ENCODE measurements around the gene UBALD2.
"Not testable (repeated sequence)": the region's sequence is repeated elsewhere in the genome, so short reads cannot be mapped to it uniquely, and the experiment has no call there.

The UBALD2 gene

DNA sequence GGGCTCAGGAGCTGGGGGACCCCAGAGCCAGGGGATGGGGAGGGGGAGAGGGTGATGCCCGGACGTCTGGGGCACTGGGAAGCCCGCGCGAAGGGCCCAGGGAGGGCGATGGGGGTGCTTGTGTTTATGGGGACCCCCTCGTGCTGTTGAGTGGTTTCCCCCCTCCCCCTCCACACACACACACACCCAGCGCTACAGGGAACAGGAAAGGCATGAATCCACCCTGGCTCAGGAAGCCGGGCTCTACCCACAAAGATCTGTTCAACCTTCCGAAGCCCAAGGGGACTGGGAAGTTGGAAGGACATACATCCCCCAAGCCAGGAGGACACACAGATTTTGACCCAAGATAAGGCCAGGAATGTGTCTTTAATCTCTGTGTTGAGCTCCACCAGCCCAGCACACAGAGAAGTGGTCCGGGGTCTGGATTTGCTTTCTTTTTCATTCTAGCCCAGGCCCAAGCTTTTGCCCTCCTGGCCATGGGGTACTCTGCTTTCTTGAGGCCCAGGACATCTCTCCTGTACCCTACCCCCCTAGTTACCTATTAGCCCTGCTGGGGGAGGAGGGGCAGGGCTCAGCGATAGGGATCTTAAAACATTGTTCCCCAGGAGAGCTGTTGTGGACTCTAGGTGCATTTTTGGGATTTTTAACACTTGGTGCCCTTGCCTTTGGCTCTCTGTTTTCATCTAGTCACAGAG is 1.2 kb downstream of the UBALD2 start:
- peak; percentile 45 for DNase-seq (ENCODE audit: low read depth)

DNA sequence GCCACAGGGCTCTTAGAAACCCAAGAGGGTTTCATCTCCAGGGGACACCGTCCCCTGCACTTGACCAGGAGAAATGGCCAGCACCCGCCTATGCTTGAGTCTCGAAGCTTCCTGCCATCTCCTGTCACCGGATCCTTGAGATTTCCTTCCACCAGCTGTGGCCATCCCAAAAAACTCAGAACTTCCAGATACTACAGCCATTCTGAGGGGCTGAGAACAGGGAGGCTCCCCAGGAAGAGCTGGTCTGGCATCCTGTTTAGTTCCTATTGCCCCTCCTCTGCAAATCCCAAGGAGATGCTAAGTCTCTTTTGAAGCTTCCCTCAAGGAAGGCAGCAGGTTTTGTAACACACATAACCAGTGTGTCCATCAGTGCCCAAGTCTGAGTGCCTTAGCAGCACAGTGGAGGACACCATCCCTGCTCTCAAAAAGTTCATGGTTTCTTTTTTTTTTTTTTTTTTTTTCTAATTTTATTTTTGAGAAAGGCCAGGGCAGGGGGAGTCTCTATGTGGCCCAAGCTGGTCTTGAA is 2.0 kb downstream of the UBALD2 start:
- DNase-seq (ENCODE audit: low read depth): no peak

DNA sequence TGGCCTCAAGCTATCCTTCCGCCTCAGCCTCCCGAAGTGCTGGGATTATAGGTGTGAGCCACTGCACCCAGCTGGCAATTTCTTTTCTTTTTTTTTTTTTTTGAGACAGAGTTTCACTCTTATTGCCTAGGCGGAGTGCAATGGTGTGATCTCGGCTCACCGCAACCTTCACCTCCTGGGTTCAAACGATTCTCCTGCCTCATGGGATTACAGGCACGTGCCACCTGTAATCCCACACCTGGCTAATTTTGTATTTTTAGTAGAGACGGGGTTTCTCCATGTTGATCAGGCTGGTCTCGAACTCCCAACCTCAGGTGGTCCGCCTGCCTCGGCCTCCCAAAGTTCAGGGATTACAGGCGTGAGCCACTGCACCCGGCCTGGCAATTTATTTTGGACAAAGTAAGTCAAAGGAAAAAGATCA is 2.4 kb downstream of the UBALD2 start:
- not testable (repeated sequence) for DNase-seq (ENCODE audit: low read depth)

DNA sequence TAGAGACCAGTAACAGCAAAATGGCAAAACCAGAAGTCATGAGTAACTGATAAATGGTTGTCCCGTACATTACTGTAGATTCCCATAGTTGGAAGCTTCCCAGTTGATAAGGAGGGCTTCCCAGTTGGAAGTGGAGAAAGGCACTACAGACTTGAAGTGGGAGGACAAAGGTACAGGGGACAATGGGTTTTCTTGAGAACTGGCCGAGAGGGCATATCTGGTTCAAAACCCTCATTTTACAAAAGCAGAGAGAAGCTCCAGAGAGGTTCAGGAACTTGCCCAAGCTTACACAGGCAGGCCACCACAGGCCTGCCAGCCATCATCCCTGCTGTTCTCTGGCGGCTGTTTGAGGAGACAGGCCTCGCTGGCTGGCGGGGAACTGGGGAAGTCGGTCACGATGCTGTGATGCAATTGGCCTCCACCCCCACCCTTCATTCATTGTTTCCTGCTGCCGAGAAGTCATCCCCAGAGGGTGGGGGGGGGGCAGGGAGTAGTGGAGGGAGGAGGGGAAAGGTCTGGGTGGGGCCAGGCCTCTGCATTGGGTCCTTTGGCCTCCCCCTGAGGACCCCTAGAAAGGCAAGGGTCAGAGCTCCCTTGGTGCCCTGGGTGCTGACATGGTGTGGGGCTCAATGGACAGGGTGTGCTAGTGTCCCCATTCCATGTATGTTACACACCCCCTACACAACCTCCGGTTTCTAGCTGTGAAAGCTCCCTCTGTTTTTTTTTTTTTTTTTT is 3.0 kb downstream of the UBALD2 start:
- peak; percentile 91 for DNase-seq (ENCODE audit: low read depth)

DNA sequence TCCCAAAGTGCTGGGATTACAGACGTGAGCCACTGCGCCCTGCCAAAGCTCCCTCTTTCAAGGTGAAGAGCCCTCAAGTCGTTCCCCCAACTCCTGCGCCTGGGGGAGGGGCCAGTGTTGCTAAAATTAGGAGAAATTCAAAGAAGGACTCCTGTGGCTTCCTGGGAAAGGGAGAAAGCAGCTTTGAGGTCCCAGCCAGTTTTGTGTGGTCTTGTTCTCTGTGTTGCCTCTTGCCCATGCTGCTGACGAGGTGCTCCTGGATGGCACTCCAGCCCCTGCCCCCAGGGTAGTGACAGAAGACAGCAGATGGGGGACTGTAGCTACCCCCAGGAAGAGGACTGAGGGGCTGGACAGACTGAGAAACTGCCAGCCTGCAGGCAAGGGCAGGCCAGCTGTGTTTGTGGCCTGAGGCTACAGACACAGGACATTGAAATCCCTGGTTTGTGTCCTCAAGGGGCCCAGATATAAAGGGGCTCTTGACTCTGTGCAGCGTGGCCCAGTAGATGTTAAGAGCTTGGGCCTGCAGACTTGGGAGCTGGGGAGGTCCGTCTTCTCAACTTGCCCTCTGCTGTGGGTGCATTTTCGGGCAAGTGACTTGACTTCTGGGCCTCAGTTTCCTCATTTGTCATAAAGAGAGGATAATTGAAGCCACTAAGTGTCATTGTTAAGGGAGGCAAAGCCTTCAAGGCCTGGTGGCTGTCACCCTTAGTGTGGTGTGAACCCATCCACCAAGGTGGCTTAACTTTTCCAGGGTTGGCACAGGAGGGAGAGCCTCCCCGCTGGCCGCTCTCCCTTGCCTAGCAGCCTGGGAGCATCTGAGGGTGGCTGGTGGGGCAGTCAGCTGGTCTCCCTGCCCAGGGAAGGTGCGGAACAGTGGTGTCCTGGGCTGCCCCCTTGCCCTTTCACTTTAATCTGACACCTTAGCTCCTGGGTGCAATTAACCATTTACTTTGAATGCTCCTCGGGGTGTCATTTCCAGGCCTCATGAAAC is 4.1 kb downstream of the UBALD2 start:
- no peak for DNase-seq (ENCODE audit: low read depth)

DNA sequence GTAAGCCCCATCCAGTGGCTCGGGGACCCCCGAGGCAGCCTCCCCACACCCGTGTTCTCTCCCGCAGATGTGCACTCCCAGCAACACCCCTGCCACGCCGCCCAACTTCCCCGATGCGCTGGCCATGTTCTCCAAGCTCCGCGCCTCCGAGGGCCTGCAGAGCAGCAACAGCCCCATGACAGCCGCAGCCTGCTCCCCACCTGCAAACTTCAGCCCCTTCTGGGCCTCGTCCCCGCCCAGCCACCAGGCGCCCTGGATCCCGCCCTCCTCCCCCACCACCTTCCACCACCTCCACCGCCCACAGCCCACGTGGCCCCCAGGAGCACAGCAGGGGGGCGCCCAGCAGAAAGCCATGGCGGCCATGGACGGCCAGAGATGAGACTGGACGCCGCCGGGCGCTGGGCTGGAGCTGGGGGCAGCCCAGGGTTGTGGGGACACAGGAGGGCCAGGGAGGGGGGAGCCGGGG is 5.0 kb downstream of the UBALD2 start:
- DNase-seq (ENCODE audit: low read depth): no peak

DNA sequence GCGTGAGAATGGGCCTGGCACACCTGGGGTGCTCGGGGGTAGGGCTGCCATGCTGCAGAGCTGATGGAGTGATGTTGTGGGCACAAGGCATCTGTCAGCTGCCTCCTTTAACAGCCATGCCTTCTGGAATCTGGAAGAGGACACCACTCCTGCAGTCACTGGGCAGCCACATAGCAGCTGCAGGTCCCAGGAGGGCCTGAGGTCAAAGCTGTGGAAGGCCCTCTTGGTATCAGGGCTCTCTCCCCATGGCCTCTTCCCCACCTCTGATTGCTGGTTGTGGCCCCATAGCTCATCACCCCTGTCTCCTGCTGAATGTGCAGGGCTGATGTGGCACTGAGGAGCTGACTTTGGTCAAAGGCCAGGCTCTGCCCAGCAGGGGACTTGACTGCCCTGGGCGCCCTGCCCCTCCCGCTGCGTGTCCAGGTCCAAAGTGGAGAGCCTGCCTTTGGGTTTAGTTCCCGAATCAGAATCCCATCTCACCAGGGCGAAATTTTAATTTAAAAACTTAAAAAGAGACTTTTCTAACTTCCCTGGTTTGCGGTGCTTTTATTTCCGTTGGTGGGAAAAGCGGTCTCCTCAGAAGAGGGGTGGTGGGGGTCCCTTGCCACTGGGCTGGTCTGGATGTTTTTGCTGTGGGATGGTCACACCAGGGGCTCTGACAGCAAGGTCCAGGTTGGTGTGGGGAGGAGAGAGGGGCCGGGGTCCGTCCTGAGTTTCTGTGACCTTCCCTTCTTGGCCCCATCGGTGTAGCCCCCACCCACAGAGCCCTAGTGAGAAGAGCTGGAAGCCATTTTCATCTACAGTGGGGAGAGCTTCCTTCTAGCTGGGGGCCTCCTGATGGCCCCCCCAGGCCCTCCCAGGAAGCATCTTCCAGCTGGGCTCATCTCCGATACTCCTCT is 5.9 kb downstream of the UBALD2 start:
- DNase-seq (ENCODE audit: low read depth): no peak

DNA sequence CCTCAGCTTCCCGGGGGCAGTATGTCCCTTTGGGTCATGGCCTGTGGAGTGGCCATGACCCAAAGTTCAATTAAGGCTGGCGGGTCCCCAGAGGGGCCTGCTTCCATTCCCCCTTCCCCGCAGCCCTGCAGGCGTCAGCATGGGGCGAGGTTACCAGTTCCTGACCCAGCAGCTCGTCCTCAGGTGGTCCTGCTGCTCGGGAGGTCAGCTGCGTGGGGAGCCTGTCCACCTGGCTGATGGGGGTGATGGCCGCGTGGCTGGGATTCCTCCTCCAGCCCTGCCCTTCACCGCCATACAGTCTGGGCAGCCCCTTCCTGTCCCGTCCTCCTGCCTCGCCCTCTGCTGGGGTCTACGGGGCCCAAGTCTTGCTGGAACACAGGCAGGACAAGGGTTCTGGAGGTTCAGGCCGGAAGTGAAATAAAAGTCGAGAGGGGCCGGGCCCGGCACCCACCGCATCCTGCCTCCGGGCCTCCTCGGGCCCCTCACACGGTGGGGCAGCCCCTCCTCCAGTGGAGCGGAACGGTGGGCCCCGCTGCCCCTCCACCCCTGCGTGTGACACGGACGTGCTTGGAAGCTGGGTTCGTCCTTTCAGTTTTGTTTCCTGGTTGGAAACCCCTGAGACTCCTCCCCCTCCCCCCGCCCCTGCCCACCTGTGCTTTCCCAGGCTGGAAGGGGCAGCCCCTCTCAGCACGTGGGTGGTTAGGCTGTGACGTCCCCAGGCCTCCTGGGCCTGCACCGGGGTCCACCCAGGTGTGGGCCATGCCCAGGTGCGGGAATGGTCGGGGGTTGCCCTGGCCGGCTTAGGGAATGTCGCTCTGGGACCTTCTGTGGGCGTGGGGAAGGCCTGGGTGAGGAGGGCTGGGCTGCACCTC is 6.8 kb downstream of the UBALD2 start:
- no peak for DNase-seq (ENCODE audit: low read depth)

DNA sequence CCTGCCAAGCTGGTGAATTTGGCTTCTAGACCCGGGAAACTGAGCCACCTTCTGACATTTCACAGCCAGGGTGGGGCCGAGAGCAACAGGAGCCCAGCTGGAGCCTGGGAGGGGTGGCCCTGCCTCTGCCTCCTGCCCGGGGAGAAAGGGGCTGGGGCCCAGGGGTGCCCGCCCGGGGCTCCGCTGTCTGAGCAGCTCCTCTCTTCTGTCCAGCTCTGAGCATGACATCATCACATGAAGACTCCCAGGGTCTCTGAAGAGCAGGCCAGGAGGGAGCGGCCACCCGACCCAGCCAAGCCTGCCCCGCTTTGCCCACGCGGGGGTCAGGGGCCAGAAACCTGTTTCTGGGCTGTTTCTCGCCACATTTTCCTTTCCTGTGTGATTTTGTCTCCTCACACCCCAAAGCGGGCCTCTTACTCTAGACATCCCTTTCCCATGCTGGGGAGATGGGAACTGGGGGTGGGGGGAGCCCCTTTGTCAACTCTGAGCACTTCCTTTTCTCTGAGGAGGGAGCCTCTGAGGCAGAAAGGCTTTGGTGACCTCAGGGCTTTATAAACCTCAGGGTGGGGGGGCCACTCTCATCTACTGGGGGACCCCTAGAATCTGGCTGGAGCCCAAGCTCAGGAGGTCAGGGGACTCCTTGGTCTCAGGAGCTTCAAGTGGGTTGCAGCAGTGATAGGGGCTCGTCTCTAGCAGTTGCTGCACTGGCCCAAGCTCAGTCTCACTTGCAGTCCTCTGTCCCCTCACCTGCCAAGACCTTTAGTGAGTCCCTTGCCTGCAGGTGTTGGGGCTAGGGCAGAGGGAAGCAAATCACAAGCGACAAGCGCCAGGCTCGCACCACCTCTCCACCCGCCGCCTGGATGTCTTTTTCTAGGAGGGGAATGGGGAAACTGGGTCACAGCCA is 7.6 kb downstream of the UBALD2 start:
- no peak for DNase-seq (ENCODE audit: low read depth)

DNA sequence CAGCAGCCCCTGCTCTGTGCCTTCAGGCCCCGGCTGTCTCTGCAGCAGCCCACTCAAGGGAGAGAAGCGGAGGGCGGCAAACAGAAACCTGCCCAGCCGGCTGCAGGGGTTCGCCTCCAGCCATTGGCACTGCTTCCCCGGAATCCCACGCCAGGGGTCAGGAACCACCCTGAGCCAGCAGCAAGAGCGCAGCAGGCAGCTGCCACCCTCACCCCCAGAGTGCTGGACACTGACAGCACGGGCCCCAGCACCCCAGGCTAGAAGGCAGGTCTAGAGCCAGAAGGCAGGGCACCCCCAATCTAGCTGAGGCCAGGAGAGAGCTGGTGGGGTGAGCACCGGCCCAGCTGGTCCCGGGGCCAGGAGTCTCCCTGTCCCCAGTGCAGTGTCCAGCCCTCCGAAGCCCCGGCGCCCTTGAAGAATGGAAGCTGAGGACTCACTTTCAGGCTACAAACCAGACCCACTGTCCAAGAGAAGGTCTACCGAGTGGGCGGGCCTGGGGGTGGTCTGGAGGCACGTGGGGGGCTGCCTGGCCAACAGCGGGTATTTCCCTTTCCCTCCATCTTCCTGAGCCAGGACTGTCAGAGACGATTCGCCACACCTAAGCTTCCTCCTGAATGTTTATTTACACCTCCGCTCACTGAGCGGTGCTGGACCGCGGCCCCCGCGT is 8.4 kb downstream of the UBALD2 start:
- DNase-seq (ENCODE audit: low read depth): no peak

DNA sequence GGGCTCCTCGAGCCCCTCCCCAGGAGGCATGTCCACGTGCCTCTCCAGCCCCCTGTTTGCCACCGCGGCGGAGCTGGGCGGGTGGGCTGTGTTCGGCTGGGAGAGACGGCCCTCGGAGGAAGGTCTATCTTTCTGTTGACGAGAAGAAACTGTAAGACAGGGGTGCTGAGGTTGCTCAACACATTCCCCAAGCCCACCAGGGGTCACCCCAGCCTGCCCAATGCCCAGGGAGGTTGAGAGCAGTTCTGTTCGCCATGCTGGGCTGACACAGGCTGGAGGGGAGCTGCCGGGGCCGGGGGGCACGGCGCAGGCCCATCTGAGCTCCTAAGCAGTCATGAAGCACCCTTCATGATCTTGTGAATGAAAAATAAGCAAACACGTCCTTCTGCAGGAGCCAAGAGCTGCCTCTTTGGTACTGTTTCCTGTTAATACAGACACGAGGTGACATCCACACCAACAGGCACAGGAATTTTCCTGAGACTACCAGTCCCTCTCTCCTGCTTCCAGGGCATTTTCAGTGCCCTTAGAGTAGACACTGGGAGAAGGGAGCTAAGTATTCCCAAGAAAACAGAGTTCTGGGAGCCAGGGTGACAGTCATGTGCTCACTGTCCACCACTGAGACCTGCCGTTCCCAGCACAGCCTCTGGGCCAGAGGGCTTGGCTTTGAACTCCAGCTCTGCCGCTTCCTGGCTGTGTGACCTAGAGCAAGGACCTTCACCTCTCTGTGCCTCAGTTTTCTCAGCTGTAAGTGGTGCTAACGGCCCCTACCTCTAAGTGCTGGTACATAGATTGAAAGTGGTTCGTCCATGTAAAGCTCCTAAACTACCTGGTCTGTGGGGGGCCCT is 9.2 kb downstream of the UBALD2 start:
- no peak for DNase-seq (ENCODE audit: low read depth)

DNA sequence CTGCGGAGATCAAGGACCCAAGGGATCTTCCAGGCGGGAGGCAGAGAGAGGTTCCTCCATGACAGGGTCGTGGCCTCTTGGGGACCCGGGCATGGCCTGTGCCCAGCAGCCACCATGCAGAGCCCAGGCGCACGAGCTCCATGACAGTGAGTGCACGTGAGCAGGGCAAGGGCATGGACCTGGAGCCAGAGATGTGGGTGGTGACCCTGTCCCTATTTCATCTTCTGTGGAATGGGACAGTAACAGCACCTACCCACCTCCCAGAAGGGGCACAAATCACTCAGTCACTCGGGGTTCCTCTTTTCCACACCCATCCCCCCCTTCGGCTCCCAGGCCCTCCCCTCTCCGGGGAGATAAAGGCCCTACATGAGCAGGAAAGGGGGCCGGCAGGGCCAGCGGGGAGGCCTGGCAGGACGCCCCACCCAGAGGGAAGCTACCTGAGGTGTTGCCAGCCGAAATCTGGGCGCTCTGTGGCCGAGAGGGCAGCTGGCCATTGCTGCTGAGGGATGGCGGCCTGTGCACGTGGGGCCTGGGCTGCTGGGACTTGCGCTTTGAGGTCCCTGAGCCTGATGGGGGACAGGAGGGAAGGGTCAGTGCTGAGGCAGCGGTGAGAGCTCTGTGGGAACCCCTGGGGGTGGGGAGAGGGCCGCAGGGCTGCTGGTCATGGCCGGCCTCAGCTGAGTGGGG is 10.4 kb downstream of the UBALD2 start:
- DNase-seq (ENCODE audit: low read depth): no peak

DNA sequence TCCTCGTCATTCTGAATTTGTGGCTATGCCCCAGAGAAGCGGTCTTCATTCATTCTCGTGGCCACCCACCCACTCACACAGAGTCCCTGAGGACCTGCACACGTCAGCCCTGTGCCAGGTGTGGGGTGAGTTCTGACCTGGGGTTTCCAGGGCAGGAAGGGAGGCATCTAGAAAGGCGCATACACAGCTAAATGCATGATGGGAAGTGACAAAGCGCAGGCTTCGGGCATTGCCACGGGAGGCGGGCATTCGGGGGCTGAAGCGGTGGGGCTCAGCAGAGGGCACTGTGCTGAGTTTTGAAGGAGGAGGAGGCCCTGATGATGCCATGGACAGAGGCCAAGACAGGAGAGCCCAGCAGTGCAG is 10.9 kb downstream of the UBALD2 start:
- no peak for DNase-seq (ENCODE audit: low read depth)

DNA sequence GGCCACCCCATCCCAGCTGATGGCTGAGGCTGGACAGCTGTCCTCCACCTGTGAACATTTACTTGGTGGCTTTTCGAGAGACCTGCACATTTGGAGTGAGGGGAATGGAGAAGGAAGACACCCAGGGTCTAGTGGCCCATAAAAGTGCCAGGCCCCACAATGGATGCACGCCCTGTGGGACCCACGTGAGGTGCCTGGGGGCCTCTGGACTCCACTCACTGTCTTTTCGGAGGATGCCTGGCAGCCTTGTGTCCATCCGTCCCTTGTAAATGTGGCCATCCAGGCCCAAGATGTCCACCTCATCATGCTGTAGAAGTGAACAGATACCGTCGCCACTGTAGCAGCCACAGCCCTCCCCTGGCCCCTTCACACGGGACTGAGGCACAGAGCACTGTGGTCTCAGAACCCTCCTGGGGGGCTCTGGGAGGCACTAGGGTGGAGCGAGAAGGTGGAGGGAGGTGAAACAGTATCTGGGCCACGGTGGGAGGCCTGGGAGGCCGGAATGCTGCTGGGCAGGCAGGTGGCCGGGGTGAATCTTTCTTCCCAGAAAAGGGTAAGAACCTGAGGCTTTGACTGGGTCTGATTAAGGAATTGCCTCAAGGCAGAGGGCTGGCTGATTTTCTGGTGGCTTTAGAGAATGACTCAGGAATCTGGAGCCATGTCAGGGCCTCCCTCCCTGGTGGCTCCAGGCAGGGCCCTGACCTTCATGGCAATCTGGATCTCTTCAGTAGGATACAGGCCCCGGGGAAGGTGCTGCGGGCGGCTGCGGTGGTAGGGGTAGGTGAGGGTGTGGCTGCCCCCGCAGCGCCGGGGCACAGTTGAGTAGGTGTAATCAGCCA is 11.5 kb downstream of the UBALD2 start:
- peak; percentile 28 for DNase-seq (ENCODE audit: low read depth)

DNA sequence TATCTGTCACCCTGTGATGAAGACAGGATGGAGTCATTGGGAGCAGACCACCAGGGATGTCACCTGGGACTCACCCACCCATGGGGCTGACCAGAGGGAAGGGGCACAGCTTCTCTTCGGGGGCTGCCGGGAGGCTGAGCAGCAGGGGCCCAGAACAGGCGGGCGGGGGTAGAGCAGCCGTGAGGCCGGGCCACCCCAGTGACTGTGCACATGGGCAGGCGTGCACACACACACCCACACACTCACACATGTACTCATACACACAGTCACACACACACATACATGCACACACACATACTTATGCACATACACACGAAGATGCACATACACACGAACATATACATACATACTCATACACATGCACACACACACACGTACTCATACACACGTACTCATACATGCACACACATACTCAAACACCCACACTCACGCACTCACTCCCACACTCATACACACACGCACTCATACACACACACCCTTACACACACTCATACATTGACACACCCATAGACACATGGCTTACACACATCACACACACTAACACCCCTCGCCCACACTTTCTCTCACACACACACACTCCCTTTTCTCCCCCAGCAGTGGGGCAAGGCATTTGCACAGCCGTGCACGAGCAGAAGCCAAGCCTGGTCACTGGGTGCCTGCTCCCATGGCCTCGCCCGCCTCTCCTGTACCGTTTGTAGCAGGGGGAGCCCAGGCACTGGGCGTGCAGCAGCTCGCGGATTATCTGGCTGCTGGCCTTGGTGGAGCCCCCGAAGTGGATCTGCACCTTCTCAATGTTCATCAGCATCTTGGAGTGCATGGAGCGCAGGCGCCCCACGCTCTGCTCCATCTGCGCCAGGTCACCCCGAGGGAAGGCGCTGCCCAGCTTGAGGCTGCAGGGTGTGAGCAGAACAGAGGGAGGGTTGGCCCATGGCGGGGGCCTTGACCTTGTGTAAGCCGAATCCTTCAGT is 12.4 kb downstream of the UBALD2 start:
- no peak for DNase-seq (ENCODE audit: low read depth)

Measured in iris pigment epithelial cell (primary cell).